NCI-H460 (cell line): Measurements from ENCODE around the gene YBX2. TPM values are rescaled to one million over a fixed set of nuclear protein-coding genes. Genes with fewer than 3 reads are reported as not detected.
"Not testable (repeated sequence)": the region's sequence is repeated elsewhere in the genome, so short reads cannot be mapped to it uniquely, and the experiment has no call there.

Experiments
- DNase-seq: peaks from one replicate; pipeline ENCODE4 v3.0.0-alpha.2; 2016; ENCODE audit warnings: low read depth; ENCODE audit errors: extremely low read depth
- polyA plus RNA-seq: library from polyadenylated mRNA; depleted of rRNA; stranded (reverse); fragments of >200 nt; gene quantifications from 2 replicates; pipeline ENCODE4 v1.2.3, GENCODE V29; 2014; cell fraction: nucleus; rRNA removed
- total RNA-seq: library from RNA; depleted of rRNA; stranded (reverse); fragments of >200 nt; shearing (Covaris generic); gene quantifications from 2 replicates; pipeline ENCODE4 v1.2.3, GENCODE V29; 2014; rRNA removed

YBX2 gene
- total RNA-seq: 0.06 and 0.15 TPM in 2 replicates
- 2.7 and 4.1 TPM in 2 replicates for polyA plus RNA-seq

DNA sequence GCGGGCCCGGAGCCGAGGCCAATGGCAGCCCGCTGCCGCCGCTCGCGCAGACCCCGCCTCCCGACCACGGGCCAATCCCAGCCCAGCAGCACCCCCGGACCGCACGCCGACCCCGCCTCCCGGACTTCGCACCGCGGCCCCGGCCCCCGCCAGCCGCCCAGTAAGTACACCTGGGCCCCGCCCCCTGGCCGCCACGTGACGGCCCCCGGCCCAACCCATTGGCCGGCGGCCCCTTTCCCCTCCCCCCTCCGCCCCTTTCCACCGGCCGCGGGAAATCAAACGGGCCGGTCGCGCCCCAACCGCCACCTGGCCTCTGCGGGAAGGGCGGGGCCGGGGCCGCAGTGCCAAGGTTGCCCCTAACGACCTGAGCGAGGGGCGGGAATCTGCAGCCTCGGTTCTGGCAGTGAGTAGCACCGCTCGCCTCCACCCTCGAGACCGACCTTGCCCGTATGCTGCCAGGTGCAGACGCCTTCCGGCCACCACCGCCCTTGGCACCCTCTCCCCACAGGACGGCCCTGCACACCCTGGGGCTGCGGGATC, at the start of gene YBX2:
TSS of gene YBX2 (minus strand) at position 26 of the 540 bp plus-strand sequence. CDS start 139 bp downstream, outside the sequence.
- no peak for DNase-seq

DNA sequence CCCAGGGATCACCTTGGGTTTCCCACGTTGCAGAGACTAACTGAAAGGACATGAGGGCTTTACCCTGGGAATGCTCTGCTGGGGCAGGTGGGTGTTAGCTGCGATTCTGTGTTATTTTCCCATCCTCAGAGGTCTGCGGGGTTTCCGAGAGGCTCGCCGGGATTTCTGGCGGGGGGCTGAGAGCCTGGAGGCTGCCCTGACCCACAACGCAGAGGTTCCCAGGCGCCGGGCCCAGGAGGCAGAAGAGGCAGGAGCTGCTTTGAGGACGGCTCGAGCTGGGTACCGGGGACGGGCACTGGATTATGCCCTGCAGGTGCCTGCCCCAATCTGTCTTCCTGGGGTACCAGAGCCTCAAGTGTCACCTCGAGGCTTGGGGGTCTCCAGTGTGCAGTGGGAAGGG, 48.8 kb upstream of the YBX2 start:
- no peak for DNase-seq

DNA sequence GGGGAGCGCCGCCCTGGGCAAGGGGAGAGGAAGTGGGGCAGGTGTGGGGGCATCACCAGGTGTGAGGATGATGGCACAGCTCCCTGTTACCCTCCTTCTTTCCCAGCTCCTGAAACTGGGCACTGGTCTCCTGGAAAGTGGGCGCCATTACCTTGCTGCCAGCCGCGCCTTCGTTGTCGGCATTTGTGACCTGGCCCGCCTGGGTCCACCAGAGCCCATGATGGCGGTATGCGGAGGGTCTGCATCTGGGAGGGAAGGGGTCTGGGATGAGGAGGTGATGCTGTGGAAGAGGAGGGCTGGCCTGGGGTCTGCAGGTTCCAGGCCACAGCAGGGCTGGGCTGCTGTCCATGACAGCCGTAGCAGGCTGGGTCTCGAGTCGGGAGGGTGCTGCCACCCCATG, 47.4 kb upstream of the YBX2 start:
- no peak for DNase-seq

DNA sequence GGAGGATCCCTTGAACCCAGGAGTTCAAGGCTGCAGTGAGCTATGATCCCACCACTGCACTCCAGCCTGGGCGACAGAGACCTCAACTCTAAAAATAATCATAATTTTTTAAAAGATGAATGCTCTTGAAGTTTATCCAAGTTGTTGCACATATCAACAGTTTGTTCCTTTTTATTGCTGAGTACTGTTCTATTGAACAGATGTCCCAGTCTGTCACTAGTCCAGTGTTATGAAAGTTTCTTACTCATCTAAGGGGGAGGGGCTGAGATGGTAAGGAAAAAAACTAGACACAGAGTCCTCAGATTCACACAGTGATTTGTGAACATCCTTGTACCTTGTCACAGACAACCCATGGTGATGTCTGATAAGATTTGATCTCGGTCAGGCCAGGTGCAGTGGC, 45.7 kb upstream of the YBX2 start:
- no peak for DNase-seq

DNA sequence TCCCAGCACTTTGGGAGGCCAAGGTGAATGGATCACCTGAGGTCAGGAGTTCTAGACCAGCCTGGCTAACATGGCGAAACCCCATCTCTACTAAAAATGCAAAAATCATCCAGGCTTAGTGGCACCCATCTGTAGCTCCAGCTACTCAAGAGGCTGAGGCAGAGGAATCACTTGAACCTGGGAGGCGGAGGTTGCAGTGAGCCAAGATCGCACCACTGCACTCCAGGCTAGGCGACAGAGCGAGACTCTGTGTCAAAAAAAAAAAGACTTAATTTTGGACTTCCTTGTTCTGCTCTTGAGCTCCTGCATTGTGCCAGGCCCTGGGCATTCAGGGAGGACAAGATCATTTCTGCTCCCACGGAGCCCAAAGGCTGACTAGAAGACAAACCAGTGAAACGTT, 43.2 kb upstream of the YBX2 start:
- DNase-seq: not testable (repeated sequence)

DNA sequence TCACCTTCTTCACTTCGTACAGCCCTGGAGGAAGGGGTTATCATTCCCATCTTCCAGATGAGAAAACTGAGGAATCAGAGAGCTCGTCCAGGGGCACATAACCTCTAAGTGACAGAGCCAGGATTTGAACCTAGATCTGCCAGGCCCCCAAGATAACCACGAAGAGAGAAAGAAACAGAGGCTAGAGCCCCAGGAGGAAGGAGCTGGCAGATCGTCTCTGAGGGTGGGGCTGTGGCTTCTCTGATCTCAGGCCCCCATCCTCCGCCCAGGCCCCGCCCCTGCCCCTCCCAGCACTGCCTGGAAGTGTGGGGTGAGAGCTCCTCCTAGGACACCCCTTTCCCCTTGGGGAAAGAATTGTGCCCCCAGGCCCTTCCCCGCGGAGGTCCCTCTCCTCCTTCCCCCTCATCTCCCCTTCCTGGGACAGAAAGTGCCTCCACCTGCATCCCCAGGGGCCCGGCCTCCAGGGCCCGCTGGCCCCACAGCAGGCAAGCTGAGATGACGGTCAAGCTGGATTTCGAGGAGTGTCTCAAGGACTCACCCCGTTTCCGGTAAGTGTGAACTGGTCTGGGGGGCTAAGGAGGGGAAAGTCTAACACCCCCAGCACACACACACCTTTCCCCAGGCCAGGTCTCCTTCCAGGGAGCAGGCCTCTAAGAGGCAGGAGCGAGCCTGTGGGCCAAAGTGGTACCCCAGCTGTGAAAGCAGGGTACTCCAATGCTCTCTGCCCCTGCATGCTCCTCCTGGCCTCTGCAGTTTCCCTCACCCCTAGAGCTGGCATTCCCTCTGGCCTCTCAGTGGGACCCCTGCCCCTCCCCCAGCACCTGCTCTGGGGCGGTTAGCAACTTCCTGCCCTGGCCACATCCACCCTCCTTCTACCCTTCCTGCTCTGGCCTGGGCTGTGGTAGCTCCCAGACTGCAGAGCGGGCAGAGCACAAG, 42.1 kb upstream of the YBX2 start, which contains the start of gene ACAP1:
TSS of gene ACAP1 (plus strand) at position 290 of the 936 bp plus-strand sequence. CDS start at position 496, 206 bp downstream.
- no peak for DNase-seq

DNA sequence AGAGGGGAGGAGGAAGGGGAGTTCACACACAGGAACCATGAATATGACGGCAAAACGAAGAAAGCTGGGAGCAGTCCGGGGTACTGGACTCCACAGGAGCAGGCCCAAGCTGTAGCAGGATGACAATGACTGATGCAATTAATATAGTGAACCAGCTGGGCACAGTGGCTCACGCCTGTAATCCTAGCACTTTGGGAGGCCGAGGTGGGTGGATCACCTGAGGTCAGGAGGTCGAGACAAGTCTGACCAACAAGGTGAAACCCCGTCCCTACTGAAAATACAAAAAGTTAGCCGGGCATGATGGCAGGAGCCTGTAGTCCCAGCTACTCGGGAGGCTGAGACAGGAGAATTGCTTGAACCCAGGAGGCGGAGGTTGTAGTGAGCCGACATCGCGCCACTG, 41.3 kb upstream of the YBX2 start:
- DNase-seq: not testable (repeated sequence)

DNA sequence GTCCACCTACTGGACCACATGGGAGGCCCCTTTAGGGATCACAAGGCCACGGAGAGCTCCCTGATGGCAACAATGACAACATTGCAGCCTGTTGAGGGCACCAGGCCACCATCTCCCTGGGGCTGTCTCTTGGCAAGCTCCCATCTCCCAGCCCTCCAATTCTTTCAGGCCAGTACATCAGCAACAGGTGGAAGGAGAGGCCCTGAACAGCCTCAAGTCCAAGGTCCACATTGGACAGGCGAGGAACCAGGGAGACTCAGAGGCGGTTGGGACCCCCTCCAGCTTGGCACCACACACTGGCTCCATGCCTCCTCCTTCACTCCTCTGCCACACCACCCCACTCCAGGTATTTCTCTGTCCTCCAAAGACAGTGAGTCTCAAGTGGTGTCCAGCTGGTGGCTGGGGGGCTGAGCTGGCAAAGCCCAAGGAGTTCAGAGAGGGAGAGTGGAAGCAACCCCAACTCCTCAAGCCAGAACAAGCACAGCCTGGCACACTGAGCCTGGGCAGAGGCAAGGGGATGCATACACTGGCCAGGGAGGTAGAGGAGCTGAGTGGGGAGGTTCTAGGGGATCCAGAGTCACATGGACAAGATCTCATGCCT, 40.6 kb upstream of the YBX2 start:
- no peak for DNase-seq

DNA sequence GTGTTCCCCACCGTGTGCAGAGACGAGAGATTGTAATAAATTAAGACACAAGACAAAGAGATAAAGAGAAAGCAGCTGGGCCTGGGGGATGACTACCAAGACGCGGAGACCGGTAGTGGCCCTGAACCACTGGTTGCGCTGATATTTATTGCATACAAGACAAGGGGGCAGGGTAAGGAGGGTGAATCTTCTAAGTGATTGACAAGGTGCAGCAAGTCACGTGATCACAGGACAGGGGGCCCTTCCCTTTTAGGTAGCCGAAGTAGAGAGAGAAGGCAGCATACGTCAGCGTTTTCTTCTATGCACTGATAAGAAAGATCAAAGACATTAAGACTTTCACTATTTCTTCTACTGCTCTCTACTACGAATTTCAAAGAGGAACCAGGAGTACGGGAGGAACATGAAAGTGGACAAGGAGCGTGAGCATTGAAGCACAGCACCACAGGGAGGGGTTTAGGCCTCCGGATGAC, 38.2 kb upstream of the YBX2 start:
- not testable (repeated sequence) for DNase-seq

DNA sequence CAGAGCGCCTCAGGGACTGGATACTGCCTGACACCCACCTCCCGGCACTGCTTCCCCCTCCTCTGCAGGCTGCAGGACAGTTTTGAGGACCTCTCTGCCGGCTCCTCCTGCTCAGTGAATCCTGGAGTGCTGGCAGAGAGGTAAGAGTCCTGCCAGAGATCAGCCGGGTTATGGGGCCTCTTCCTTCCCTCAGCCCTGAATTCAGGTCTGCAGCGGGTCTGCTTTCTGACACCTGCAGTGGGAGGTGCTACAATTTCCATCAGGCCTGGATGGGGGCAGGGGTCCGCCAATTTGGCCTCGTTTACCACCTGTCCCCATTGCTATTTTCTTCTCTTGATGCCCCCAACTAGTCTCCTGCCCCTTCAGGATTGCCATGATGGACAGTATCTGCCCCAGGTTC, 37.7 kb upstream of the YBX2 start:
- no peak for DNase-seq

DNA sequence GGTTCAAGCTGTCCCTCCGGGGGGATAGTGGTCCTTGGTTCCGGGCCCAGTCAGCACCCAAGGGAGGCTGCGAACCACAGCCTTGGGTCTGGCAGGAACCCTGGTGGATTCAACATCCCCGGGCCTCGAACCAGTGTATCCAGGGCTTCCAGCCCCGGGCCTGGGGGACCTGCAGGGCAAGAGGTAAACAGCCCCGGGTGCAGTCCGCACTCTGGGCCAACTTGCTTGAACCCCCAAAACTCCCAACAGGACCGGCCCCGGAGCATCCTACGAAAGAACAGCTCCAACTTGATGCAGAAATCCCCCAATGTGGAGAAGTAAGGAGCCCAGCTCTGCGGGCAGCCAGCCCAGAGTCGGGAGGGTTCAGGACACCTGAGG, 36.2 kb upstream of the YBX2 start:
- no peak for DNase-seq

DNA sequence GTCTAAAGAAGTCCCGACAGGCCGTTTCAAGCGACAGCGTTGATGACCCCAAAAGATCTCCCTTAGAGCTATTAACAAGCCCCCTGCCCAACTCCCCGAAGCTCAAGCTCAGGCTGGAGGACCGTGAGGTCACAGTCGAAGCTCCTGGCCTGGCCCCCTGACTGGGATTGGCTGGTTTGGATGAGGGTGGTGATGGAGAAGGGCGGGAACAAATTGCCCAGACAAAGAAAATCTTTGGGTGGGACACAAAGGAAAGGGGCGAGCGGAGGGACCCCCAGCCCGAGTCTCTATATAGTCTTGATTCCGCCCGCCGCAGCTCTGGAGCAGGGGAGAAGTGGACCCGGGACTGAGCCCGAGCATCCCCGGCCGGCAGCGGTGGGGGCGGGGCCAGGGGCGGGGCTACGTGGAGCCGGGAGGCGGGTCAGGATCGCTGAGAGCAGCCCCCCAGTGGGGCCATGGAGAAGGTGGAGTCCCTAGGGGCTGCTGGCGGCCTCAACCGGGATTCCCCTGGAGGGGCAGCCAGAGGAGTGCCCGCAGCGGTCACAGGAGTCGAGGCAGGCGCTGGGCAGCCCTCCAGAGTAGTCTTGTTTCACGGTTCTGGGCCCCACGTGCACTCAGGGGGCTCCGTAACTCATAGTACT, 35.7 kb upstream of the YBX2 start:
- DNase-seq: peak; percentile 82

DNA sequence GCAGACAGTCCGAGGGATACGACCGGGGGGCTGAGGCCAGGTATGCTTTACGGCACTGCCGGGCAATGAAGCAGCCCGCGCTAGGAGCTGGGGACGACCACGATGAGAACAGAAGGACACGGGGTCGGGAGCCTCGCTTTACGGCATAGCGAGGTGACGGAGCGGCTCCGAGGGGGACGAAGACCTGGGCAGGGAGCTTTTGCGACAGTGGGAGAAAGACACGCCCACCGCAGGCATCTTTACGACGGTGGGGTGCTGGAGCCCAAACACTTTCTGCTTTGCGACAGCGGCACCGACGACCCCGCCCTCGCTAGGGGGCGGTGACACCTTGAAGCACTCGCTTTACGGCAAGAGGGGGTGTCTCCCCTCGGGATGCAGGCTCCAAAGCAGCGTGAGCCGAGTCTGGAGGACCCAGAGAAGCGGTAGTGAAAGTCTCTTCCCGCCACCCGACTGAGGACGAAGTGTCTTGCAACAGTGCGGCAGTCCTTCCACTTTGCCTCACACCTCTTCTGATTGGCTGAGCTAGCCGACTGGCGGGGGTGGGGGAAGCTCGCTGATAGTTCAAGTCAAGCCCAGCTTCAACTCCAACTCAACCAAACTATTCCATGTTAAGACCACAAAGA, 35.0 kb upstream of the YBX2 start:
- DNase-seq: peak; percentile 97

DNA sequence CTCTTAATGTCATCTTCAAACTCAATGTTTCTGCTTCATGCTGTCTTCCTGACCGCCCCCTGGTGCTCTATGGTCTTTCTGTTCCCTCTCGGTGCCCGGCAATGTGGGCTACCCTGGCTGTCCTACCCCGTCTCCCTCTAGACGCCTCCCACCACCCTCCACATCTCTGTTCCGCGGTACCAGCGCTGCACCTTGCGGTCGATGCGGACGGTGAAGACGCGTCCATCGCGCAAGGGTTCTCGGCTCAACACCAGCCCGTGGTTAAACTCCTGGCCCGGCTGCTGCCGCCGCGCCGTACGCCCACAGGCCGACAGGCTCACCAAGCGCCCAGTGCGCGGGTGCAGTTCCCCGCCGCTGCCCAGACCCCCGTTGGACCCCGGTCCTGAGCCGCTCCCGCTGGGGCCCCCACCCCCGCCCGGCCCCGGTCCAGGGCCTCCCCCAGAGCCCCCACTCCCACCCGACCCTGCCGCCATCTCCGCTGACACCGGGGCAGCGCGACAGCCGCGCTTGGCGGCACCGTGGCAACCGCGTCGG, 34.5 kb upstream of the YBX2 start, which contains the start of gene NEURL4:
TSS of gene NEURL4 (minus strand) at position 496 of the 534 bp plus-strand sequence. CDS start at position 473, 23 bp downstream.
- no peak for DNase-seq

DNA sequence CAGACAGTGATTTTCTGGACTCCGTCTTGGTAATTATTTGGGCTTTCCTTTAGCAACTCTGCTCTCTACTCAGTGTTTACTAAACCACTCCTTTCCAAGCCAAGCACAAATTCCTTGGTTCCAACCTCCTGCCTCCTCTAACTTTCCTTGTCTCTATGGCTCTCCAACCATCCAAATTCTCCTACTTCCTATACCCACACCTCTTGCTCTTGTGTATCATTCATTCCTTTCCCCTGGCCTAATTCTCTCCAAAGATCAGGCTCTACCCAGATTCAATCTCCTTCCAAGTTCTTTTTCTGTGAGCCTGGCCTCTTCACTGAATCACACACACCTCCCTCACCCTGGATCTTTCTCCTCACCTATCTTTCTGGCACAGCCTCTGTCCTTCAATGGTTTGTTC, 33.6 kb upstream of the YBX2 start:
- no peak for DNase-seq

DNA sequence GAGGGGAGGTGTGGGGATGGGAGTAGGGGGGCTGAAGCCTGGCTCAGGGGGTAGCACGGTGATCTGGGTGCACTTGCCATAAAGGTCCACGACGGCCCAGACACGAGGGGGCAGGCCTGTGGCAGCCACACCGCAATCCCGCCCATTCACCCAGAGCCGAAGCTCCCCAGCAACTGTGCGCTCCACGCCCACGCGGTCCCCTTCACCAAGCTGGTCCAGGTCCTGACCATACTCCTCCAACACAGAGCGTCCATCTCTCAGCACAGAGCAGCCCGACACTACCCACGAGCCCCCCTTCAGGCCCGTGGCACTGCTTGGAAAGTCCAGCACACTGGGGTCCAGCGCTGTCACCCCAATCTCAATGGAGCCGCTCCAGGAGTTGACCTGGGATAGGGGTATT, 33.1 kb upstream of the YBX2 start:
- DNase-seq: no peak

DNA sequence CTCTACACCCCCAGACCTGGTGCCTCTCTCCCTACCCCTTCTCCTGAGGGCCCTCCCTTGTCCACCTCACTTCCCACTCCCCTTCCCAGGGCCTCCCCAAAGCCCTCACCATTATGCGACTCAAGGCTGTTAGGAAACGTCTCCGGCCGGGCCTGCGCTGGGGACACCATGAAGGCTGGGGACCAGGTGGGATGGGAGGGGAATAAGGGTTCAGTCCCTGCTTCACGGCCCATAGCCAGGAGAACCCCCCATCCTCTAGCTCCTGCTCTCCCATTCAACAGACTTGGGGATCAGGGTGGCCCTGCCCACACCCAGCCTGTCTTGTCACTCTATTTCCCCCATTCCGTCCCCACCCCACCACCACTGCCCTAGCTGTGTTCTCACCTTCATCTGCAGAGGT, 32.6 kb upstream of the YBX2 start:
- no peak for DNase-seq

DNA sequence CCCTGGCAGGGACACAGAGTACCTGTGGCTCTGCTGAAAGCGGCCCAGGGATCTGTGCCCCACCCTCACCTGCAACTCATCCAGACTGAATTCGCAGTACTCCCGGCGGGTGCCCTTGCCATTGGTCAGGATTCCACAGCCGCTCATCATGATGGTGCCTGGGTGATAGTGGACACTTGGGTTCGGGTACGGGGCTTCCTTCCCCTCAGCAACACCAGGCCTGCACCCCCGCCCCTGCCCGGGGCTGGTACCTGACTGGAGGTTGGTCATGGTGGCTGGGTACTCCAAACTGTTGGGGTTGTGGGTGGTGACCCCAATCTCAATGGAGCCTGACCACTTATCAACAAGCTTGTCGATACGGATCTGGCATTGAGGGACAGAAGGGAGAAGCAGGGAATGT, 31.7 kb upstream of the YBX2 start:
- no peak for DNase-seq

DNA sequence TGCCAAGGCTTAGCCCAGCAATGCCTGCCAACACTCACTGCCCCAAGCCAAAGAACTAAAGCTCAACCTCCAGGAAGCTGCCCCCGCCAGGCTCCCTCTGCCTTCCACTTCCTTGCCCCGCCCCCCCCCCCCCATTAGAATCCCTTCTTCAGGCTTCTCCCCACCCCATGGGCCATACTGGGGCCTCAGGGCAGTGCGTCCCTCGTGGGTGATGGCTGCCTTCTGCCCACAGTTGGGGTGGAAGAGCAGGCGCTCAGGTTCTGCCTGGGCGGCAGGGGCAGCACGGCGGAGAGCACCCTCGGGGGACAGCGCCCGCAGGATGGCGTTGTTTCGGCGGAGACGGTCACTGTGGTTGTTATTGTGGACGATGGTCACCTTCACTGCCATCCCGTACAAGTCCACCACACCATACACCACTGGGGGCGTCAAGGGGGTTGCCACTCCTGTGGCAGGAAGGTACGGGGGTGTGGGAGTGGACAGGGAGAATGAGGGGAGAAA, 30.6 kb upstream of the YBX2 start:
- DNase-seq: no peak

DNA sequence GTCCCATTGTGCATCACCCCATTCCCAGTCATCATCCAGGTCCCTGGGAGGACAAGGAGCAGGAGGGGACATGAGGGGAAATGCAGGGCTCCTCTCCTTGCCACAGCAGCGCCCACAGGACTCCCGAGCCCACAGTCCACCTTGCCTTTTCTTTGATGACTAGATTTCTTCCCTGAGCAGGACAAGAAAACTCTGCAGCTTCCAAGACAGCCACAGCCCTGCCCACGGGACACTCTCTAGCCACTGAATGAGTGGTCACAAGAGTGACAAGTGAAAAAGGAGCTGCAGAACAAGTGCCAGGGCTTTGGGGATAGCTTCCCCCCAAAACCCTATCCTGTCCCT, 30.0 kb upstream of the YBX2 start:
- DNase-seq: no peak
